Esophagus muscularis mucosa (tissue), 4 donors: ENCODE results near the gene ANP32E.

ENCODE experiments used
- CTCF ChIP-seq, 3 experiments: fragments of 200-600 bp in 2 of 3; fragments of 450-650 bp in 1 of 3; sonication (generic) in 2 of 3; IDR thresholded peaks; one replicate each; pipeline ENCODE4 v1.5.1; 2017 to 2019; ENCODE audit warnings: antibody characterized with exemption in 3 of 3, mild to moderate bottlenecking in 2 of 3, moderate library complexity in 1 of 3
- EP300 ChIP-seq: sonication (generic); formaldehyde crosslinking; IDR thresholded peaks from one replicate; pipeline ENCODE4 v1.6.1; 2017; ENCODE audit warnings: antibody characterized with exemption
- POLR2A ChIP-seq: fragments of 450-650 bp; IDR thresholded peaks from one replicate; pipeline ENCODE4 v1.6.1; 2017; ENCODE audit warnings: antibody characterized with exemption, moderate library complexity, mild to moderate bottlenecking, low read depth
- POLR2AphosphoS5 ChIP-seq, 2 donors: sonication (generic); formaldehyde crosslinking; IDR thresholded peaks; one replicate each; pipeline ENCODE4 v1.6.1; 2017; ENCODE audit warnings: antibody characterized with exemption in 2 of 2

- TF ChIP-seq CTCF (IDR thresholded peaks at IDR 0.05) (peak; percentile 23 to 49 (median 28)), POLR2AphosphoS5 (IDR thresholded peaks at IDR 0.05) (no peak), EP300 (no peak), POLR2A (no peak)
Observed at GRCh38 chr1:150221552-150221951, 14.4 kb downstream of the ANP32E start.
